ENCODE results near the gene SEC11C. TPM values are rescaled to one million over a fixed set of nuclear protein-coding genes. Genes with fewer than 3 reads are reported as not detected.
A peak's percentile ranks its signal among the peaks of the same experiment; 100 is the strongest.
"Not testable (repeated sequence)": the region's sequence is repeated elsewhere in the genome, so short reads cannot be mapped to it uniquely, and the experiment has no call there.

Gene SEC11C
- total and polyA plus RNA-seq, 7 experiments from 2014 or later: 41.4 to 137 (median 54.2) TPM

DNA sequence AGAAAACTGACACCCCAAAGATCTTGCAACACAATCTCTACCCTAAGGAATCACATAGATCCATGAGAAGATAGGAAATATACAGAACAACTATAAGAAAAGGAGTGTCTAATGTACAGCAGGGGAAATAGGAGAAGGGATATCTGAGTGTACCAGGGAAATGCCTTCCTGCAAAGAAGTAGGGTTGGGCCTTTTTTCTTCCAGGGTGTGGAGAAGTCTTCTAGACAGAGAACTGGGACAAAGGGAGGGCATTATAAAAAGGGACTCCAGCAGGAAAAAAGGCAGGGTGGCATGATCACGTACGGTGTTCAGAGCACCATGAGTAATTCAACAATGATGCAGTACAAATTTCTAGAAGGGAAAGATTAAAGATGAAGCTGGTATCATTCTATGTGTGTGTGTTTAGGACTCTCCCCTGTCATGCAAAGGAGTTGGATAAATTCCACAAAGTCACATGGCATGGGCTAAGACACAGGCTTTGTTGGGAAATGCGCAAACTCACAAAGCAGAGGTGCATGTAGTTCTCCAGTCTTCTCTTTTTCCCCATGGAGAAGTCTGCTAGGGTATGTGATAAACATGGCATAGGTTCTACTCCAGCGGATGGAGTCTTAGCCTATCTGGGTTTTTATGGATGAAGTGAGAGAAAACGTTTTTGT lies 6.7 kb upstream of the SEC11C start:
- Histone ChIP-seq H3K4me1 (ENCODE audit: control insufficient read depth in 2 of 2, insufficient read depth in 2 of 2, low read length in 2 of 2) (no peaks in the 10 kb centered on the region), H3K9me3 (ENCODE audit: control insufficient read depth in 2 of 3, low read length in 3 of 3) (no peaks in the 10 kb centered on the region), H3K27me3 (ENCODE audit: control insufficient read depth in 2 of 2, insufficient read depth in 2 of 2, low read length in 2 of 2) (no peaks in the 10 kb centered on the region), H3K4me3 (ENCODE audit: low read length) (no peak overlapping the region), H3K36me3 (ENCODE audit: control insufficient read depth in 2 of 3, insufficient read depth in 3 of 3, low read length in 3 of 3) (no peaks in the 10 kb centered on the region), H3K27ac (ENCODE audit: low read depth, low read length) (no peak overlapping the region)
- ATAC-seq (no peak), DNase-seq (no peak)
- no peak overlapping the region for H3K27ac Mint-ChIP-seq
- peaks cover 0 to 5% (median 0%) of the 10 kb centered on the region in 11 donors for H3K9me3 Mint-ChIP-seq
- H3K4me3 Mint-ChIP-seq: no peak overlapping the region
- intact Hi-C loops (cut with micrococcal nuclease): loop anchor here in 1 of 2 donors (10.0 kb wide), 1 partner anchor 752 kb away; no protein-coding TSS in a partner anchor
- ChIA-PET CTCF (no interaction called here), POLR2A (no interaction called here)
- peaks cover 47 to 69% (median 49%) of the 10 kb centered on the region in 5 donors for H3K27me3 Mint-ChIP-seq
- peaks cover 0 to 10% (median 0%) of the 10 kb centered on the region in 5 donors for H3K36me3 Mint-ChIP-seq
- no peaks in the 10 kb centered on the region for H3K4me1 Mint-ChIP-seq

DNA sequence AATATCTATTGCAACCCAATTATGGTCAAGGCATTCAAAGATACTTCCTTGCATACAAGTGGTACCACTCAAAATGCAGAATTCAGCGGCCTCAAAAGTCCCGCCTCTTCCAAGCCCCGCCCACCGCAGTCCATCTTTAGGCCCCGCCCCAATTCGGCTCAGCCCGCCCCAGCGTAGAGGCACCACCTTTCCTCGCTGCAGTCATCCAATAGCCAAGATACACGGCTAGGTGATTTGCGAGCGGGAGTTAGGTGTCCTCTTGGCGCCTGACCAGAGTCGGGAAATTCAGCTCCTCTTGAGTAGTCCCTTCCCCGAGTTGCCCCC lies 431 bp upstream of the SEC11C start:
- peaks cover 19 to 46% (median 37%) of the 10 kb centered on the region in 7 donors for H3K4me1 Mint-ChIP-seq
- POLR2A ChIA-PET: interaction anchor here (0.6 kb wide), 1 partner anchor 638 kb away, joined by 3 read pairs; no protein-coding TSS in a partner anchor

DNA sequence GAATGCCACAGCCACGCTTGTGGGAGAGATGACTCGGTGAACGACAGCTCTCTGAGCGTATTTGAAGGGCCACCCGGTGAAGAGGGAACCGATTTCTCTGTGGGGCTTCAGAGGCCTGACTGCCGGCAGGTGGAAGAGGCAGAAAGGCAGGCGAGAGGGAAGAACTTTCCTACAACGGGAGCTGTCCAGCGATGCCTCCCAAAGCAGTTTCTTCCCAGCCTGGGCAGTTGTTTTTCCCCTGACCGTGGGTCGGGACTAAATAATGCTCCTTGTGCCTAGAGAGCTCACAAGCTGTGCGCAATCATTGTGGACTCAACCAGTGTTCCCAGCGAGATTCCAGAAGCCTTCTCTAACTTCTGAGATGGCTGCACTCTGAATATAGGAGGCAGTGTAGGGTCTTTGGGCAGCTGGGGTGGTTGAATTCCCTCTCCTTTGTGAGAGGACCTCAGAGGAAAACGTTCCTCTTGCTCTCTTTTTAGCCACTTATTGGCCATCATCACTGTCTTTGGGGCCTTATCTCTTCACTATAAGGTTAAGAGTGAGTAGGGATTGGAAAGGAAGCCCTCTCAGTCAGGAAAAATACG lies 710 bp downstream of the SEC11C start:
- no peak for DNase-seq
- H3K27me3 Mint-ChIP-seq: peaks cover 0 to 10% (median 5%) of the 10 kb centered on the region in 5 donors
- ChIA-PET POLR2A (no interaction called here), CTCF (no interaction called here)
- Histone ChIP-seq H3K27ac (ENCODE audit: low read depth, low read length) (peak overlapping the region; percentile 98), H3K4me1 (ENCODE audit: control insufficient read depth in 2 of 2, insufficient read depth in 2 of 2, low read length in 2 of 2) (peaks cover 15 to 17% of the 10 kb centered on the region in 2 donors), H3K27me3 (ENCODE audit: control insufficient read depth in 2 of 2, insufficient read depth in 2 of 2, low read length in 2 of 2) (no peaks in the 10 kb centered on the region), H3K9me3 (ENCODE audit: control insufficient read depth in 2 of 3, low read length in 3 of 3) (no peaks in the 10 kb centered on the region), H3K4me3 (ENCODE audit: low read length) (peak overlapping the region; percentile 98), H3K36me3 (ENCODE audit: control insufficient read depth in 2 of 3, insufficient read depth in 3 of 3, low read length in 3 of 3) (peaks cover 0 to 8% (median 0%) of the 10 kb centered on the region in 3 experiments)
- intact Hi-C loops (cut with micrococcal nuclease): no loop called here
- peak overlapping the region; percentile 91 to 98 (median 96) for H3K4me3 Mint-ChIP-seq
- H3K36me3 Mint-ChIP-seq: peaks cover 0 to 7% (median 0%) of the 10 kb centered on the region in 5 donors
- H3K27ac Mint-ChIP-seq: peak overlapping the region; percentile 93 to 100 (median 100)
- peaks cover 23 to 55% (median 45%) of the 10 kb centered on the region in 7 donors for H3K4me1 Mint-ChIP-seq
- ATAC-seq: no peak
- H3K9me3 Mint-ChIP-seq: no peaks in the 10 kb centered on the region

More for the DNA sequence above, 431 bp upstream of the SEC11C start:
- intact Hi-C loops (cut with micrococcal nuclease): loop anchor here (1.0 to 10.0 kb wide), 18 partner anchors 55 to 1553 kb away; partner anchors contain the start of genes LMAN1 (in 2 of the 2), MALT1 (in 2 of the 2), NARS1 (in 2 of the 2) and FECH (in 1 of the 2)
- peak in 7 of 9 donors; percentile 89 to 97 (median 95) for DNase-seq
- Mint-ChIP-seq H3K9me3 (no peaks in the 10 kb centered on the region), H3K27ac (peak overlapping the region; percentile 93 to 100 (median 100)), H3K36me3 (peaks cover 0 to 7% (median 0%) of the 10 kb centered on the region in 5 donors), H3K27me3 (peaks cover 5 to 19% (median 13%) of the 10 kb centered on the region in 5 donors), H3K4me3 (peak overlapping the region; percentile 91 to 98 (median 96))
- CTCF ChIA-PET: interaction anchor here (0.7 kb wide), 1 partner anchor 59 kb away, joined by 3 read pairs; no protein-coding TSS in a partner anchor
- peak overlapping the region; percentile 98 for H3K4me3 ChIP-seq (ENCODE audit: low read length)
- H3K36me3 ChIP-seq (ENCODE audit: control insufficient read depth in 2 of 3, insufficient read depth in 3 of 3, low read length in 3 of 3): peaks cover 0 to 8% (median 0%) of the 10 kb centered on the region in 3 experiments
- H3K4me1 ChIP-seq (ENCODE audit: control insufficient read depth in 2 of 2, insufficient read depth in 2 of 2, low read length in 2 of 2): peaks cover 15 to 17% of the 10 kb centered on the region in 2 donors
- peak; percentile 93 for ATAC-seq
- no peaks in the 10 kb centered on the region for H3K9me3 ChIP-seq (ENCODE audit: control insufficient read depth in 2 of 3, low read length in 3 of 3)
- peak overlapping the region; percentile 98 for H3K27ac ChIP-seq (ENCODE audit: low read depth, low read length)
- no peaks in the 10 kb centered on the region for H3K27me3 ChIP-seq (ENCODE audit: control insufficient read depth in 2 of 2, insufficient read depth in 2 of 2, low read length in 2 of 2)

DNA sequence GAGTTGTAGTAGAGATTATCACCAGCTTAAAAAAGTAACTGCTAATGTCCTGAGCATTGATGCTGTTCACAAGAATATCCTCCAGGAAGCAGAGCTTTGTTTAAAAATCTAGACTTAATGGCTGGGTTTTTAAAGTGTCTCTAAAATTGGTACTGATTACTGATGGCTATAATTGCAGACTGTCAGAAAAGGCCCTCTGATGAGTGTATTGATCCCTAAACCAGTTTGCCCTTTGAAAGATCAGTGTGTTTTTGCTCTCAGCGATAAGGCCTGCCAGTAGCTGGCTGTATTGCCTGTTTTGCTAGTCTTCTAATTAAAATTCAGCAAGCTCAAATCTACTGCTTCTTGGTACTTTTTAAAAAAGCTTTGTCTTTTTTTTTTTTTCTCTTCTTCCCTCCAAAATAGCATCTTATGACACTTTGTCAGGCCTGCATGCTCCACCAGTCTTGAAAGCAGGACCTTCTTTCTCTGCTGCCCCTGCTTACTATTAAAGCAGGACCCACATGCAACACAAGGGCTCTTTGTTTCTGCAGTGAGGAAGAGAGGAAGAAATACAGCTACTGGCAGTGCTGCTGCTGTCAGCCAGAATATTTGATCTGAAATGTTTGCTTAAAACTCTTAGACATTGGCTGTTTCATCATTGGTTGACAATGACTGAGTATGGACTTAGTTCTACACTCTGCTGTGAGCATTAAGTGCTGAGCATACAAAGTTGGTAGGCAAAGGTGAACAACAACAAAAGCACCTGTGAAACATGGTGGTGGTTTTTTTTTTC lies 1.8 kb downstream of the SEC11C start:
- no peak for DNase-seq
- CTCF ChIA-PET: no interaction called here

GRCh38 chr18:59142274-59142673 lies 2.6 kb downstream of the SEC11C start:
- Histone ChIP-seq H3K27ac (ENCODE audit: low read depth, low read length) (no peak overlapping the region), H3K27me3 (ENCODE audit: control insufficient read depth in 2 of 2, insufficient read depth in 2 of 2, low read length in 2 of 2) (no peaks in the 10 kb centered on the region), H3K36me3 (ENCODE audit: control insufficient read depth in 2 of 3, insufficient read depth in 3 of 3, low read length in 3 of 3) (peaks cover 0 to 8% (median 0%) of the 10 kb centered on the region in 3 experiments), H3K4me1 (ENCODE audit: control insufficient read depth in 2 of 2, insufficient read depth in 2 of 2, low read length in 2 of 2) (peaks cover 15 to 23% of the 10 kb centered on the region in 2 donors), H3K9me3 (ENCODE audit: control insufficient read depth in 2 of 3, low read length in 3 of 3) (no peaks in the 10 kb centered on the region), H3K4me3 (ENCODE audit: low read length) (no peak overlapping the region)
- Mint-ChIP-seq H3K36me3 (peaks cover 6 to 10% (median 8%) of the 10 kb centered on the region in 5 donors), H3K4me3 (peak overlapping the region in 4 of 10 donors; percentile 14 to 97 (median 92)), H3K27me3 (no peaks in the 10 kb centered on the region), H3K27ac (peak overlapping the region in 2 of 9 donors; percentile 81 to 99), H3K4me1 (peaks cover 32 to 71% (median 57%) of the 10 kb centered on the region in 7 donors), H3K9me3 (no peaks in the 10 kb centered on the region)
- ChIA-PET CTCF (no interaction called here), POLR2A (no interaction called here)
- DNase-seq (no peak), ATAC-seq (no peak)
- intact Hi-C loops (cut with micrococcal nuclease): no loop called here

More for the DNA sequence above, 1.8 kb downstream of the SEC11C start:
- Histone ChIP-seq H3K4me1 (ENCODE audit: control insufficient read depth in 2 of 2, insufficient read depth in 2 of 2, low read length in 2 of 2) (peaks cover 15 to 23% of the 10 kb centered on the region in 2 donors), H3K4me3 (ENCODE audit: low read length) (no peak overlapping the region), H3K27ac (ENCODE audit: low read depth, low read length) (no peak overlapping the region), H3K27me3 (ENCODE audit: control insufficient read depth in 2 of 2, insufficient read depth in 2 of 2, low read length in 2 of 2) (no peaks in the 10 kb centered on the region), H3K9me3 (ENCODE audit: control insufficient read depth in 2 of 3, low read length in 3 of 3) (no peaks in the 10 kb centered on the region), H3K36me3 (ENCODE audit: control insufficient read depth in 2 of 3, insufficient read depth in 3 of 3, low read length in 3 of 3) (peaks cover 0 to 8% (median 0%) of the 10 kb centered on the region in 3 experiments)
- POLR2A ChIA-PET: no interaction called here
- intact Hi-C loops (cut with micrococcal nuclease): loop anchor here in 1 of 2 donors (1.0 kb wide), 1 partner anchor 8 kb away; no protein-coding TSS in a partner anchor
- Mint-ChIP-seq H3K27me3 (no peaks in the 10 kb centered on the region), H3K27ac (peak overlapping the region in 3 of 9 donors; percentile 62 to 99 (median 81)), H3K36me3 (peaks cover 5 to 10% (median 6%) of the 10 kb centered on the region in 5 donors), H3K4me3 (peak overlapping the region; percentile 91 to 98 (median 96)), H3K9me3 (no peaks in the 10 kb centered on the region), H3K4me1 (peaks cover 30 to 66% (median 53%) of the 10 kb centered on the region in 7 donors)
- no peak for ATAC-seq

DNA sequence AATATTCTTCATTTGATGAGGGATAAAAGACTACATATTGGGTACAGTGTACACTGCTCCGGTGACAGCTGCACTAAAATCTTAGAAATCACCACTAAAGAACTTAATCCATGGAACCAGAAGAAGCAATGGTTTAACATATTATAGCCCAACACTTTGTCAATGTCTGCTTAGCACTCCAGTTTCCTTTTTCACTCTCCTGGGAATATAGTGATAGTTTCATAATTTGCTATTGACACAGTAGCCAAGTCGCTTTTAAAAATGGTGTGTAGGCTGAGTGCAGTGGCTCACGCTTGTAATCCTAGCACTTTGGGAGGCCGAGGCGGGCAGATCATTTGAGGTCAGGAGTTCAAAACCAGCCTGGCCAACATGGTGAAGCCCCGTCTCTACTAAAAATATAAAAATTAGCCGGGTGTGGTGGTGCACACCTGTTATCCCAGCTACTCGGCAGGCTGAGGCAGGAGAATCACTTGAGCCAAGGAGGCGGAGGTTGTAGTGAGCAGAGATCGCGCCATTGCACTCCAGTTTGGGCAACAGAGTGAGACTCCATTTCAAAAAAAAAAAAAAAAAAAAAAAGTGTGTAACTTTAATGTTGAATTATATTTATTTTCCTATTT lies 3.2 kb downstream of the SEC11C start:
- H3K9me3 Mint-ChIP-seq; H3K4me3 ChIP-seq (ENCODE audit: low read length); ATAC-seq; CTCF ChIA-PET; H3K27ac ChIP-seq (ENCODE audit: low read depth, low read length); DNase-seq; POLR2A ChIA-PET; H3K9me3 ChIP-seq (ENCODE audit: control insufficient read depth in 2 of 3, low read length in 3 of 3); H3K27me3 ChIP-seq (ENCODE audit: control insufficient read depth in 2 of 2, insufficient read depth in 2 of 2, low read length in 2 of 2); H3K36me3 Mint-ChIP-seq; intact Hi-C loops (cut with micrococcal nuclease); H3K27me3 Mint-ChIP-seq; H3K36me3 ChIP-seq (ENCODE audit: control insufficient read depth in 2 of 3, insufficient read depth in 3 of 3, low read length in 3 of 3): not testable (repeated sequence)
- peaks cover 15 to 23% of the 10 kb centered on the region in 2 donors for H3K4me1 ChIP-seq (ENCODE audit: control insufficient read depth in 2 of 2, insufficient read depth in 2 of 2, low read length in 2 of 2)
- Mint-ChIP-seq H3K4me1 (peaks cover 37 to 78% (median 64%) of the 10 kb centered on the region in 7 donors), H3K4me3 (peak overlapping the region in 6 of 10 donors; percentile 14 to 97 (median 30)), H3K27ac (peak overlapping the region in 1 of 9 donors; percentile 99)
